ENCODE results near the gene PRKCE. TPM values are rescaled to one million over a fixed set of nuclear protein-coding genes. Genes with fewer than 3 reads are reported as not detected.

Gene PRKCE
- total and polyA plus RNA-seq, 2 experiments from 2014 or later, result 0.94 to 1.2 TPM

DNA sequence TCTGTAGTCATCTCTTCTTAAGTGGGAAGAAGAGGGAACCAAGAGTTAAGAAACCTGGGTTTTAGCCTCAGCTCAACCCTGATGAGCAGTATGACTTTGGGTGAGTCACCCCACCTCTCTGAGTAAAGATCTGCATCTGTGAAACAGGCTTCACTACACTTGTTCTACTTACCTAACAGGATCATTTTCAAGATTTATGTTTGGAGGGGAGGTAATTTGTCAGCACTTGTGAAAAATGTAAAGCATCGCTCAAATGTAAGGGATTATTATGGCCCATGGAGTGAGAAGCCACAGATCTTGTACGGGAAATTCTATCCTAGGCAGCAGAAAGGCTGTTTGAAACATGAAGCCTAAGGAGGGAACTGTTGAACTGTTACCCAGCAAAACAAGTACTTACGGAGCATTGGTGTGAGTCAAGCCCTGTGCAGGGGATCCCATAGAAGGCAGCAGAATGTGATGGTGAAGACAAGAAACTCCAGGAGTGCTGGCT, 160.6 kb downstream of the PRKCE start:
- H3K27ac Mint-ChIP-seq, result no peak overlapping the region
- H2AFZ ChIP-seq, result no peak overlapping the region
- H3K4me3 ChIP-seq, result no peak overlapping the region
- no peaks in the 10 kb centered on the region for H3K4me1 ChIP-seq (ENCODE audit: insufficient read depth)
- H3K4me3 Mint-ChIP-seq, result no peak overlapping the region
- H3K27me3 ChIP-seq (ENCODE audit: insufficient read depth), result no peaks in the 10 kb centered on the region
- H3K79me2 ChIP-seq (replicated peaks; ENCODE audit: insufficient read depth), result no peaks in the 10 kb centered on the region
- ATAC-seq (0 out of 3 replicates have a peak, but pooled peaks have one; percentile 23), DNase-seq (ENCODE audit: low spot score) (no peak)
- H3K9me2 ChIP-seq (ENCODE audit: insufficient read depth), result 0 out of 2 replicates have a peak, but pooled peaks cover 3% of the 10 kb centered on the region
- H3K27me3 Mint-ChIP-seq (ENCODE audit: insufficient read depth, low read depth, poor library complexity), result peaks cover 4% of the 10 kb centered on the region
- TF ChIP-seq, protein P1, sequence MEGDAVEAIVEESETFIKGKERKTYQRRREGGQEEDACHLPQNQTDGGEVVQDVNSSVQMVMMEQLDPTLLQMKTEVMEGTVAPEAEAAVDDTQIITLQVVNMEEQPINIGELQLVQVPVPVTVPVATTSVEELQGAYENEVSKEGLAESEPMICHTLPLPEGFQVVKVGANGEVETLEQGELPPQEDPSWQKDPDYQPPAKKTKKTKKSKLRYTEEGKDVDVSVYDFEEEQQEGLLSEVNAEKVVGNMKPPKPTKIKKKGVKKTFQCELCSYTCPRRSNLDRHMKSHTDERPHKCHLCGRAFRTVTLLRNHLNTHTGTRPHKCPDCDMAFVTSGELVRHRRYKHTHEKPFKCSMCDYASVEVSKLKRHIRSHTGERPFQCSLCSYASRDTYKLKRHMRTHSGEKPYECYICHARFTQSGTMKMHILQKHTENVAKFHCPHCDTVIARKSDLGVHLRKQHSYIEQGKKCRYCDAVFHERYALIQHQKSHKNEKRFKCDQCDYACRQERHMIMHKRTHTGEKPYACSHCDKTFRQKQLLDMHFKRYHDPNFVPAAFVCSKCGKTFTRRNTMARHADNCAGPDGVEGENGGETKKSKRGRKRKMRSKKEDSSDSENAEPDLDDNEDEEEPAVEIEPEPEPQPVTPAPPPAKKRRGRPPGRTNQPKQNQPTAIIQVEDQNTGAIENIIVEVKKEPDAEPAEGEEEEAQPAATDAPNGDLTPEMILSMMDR (conservative IDR thresholded peaks at IDR 0.05; ENCODE audit: low read depth in 2 of 2), result no peak
- TF ChIP-seq JUNB (IDR thresholded peaks at IDR 0.05; ENCODE audit: unreplicated experiment) (no peak), ZNF331 (CRISPR knock-in tag; IDR thresholded peaks at IDR 0.05; ENCODE audit: low read depth) (no peak), STAT1 (IDR thresholded peaks at IDR 0.05; ENCODE audit: unreplicated experiment) (no peak), ZNF114 (CRISPR knock-in tag; IDR thresholded peaks at IDR 0.05) (no peak), ETS1 (IDR thresholded peaks at IDR 0.05) (no peak), EZH2 (IDR thresholded peaks at IDR 0.05; ENCODE audit: low read depth, unreplicated experiment) (no peak)
- TF ChIP-seq, protein P2, sequence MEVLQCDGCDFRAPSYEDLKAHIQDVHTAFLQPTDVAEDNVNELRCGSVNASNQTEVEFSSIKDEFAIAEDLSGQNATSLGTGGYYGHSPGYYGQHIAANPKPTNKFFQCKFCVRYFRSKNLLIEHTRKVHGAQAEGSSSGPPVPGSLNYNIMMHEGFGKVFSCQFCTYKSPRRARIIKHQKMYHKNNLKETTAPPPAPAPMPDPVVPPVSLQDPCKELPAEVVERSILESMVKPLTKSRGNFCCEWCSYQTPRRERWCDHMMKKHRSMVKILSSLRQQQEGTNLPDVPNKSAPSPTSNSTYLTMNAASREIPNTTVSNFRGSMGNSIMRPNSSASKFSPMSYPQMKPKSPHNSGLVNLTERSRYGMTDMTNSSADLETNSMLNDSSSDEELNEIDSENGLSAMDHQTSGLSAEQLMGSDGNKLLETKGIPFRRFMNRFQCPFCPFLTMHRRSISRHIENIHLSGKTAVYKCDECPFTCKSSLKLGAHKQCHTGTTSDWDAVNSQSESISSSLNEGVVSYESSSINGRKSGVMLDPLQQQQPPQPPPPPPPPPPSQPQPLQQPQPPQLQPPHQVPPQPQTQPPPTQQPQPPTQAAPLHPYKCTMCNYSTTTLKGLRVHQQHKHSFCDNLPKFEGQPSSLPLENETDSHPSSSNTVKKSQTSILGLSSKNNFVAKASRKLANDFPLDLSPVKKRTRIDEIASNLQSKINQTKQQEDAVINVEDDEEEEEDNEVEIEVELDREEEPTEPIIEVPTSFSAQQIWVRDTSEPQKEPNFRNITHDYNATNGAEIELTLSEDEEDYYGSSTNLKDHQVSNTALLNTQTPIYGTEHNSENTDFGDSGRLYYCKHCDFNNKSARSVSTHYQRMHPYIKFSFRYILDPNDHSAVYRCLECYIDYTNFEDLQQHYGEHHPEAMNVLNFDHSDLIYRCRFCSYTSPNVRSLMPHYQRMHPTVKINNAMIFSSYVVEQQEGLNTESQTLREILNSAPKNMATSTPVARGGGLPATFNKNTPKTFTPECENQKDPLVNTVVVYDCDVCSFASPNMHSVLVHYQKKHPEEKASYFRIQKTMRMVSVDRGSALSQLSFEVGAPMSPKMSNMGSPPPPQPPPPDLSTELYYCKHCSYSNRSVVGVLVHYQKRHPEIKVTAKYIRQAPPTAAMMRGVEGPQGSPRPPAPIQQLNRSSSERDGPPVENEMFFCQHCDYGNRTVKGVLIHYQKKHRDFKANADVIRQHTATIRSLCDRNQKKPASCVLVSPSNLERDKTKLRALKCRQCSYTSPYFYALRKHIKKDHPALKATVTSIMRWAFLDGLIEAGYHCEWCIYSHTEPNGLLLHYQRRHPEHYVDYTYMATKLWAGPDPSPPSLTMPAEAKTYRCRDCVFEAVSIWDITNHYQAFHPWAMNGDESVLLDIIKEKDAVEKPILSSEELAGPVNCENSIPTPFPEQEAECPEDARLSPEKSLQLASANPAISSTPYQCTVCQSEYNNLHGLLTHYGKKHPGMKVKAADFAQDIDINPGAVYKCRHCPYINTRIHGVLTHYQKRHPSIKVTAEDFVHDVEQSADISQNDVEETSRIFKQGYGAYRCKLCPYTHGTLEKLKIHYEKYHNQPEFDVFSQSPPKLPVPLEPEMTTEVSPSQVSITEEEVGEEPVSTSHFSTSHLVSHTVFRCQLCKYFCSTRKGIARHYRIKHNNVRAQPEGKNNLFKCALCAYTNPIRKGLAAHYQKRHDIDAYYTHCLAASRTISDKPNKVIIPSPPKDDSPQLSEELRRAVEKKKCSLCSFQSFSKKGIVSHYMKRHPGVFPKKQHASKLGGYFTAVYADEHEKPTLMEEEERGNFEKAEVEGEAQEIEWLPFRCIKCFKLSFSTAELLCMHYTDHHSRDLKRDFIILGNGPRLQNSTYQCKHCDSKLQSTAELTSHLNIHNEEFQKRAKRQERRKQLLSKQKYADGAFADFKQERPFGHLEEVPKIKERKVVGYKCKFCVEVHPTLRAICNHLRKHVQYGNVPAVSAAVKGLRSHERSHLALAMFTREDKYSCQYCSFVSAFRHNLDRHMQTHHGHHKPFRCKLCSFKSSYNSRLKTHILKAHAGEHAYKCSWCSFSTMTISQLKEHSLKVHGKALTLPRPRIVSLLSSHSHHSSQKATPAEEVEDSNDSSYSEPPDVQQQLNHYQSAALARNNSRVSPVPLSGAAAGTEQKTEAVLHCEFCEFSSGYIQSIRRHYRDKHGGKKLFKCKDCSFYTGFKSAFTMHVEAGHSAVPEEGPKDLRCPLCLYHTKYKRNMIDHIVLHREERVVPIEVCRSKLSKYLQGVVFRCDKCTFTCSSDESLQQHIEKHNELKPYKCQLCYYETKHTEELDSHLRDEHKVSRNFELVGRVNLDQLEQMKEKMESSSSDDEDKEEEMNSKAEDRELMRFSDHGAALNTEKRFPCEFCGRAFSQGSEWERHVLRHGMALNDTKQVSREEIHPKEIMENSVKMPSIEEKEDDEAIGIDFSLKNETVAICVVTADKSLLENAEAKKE (CRISPR knock-in tag; IDR thresholded peaks at IDR 0.05), result no peak
- TF ChIP-seq, protein P3, sequence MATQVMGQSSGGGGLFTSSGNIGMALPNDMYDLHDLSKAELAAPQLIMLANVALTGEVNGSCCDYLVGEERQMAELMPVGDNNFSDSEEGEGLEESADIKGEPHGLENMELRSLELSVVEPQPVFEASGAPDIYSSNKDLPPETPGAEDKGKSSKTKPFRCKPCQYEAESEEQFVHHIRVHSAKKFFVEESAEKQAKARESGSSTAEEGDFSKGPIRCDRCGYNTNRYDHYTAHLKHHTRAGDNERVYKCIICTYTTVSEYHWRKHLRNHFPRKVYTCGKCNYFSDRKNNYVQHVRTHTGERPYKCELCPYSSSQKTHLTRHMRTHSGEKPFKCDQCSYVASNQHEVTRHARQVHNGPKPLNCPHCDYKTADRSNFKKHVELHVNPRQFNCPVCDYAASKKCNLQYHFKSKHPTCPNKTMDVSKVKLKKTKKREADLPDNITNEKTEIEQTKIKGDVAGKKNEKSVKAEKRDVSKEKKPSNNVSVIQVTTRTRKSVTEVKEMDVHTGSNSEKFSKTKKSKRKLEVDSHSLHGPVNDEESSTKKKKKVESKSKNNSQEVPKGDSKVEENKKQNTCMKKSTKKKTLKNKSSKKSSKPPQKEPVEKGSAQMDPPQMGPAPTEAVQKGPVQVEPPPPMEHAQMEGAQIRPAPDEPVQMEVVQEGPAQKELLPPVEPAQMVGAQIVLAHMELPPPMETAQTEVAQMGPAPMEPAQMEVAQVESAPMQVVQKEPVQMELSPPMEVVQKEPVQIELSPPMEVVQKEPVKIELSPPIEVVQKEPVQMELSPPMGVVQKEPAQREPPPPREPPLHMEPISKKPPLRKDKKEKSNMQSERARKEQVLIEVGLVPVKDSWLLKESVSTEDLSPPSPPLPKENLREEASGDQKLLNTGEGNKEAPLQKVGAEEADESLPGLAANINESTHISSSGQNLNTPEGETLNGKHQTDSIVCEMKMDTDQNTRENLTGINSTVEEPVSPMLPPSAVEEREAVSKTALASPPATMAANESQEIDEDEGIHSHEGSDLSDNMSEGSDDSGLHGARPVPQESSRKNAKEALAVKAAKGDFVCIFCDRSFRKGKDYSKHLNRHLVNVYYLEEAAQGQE (IDR thresholded peaks at IDR 0.05; ENCODE audit: unreplicated experiment), result no peak
- H3K9me3 Mint-ChIP-seq, result no peaks in the 10 kb centered on the region
- H3K4me2 ChIP-seq, result no peak overlapping the region
- H3F3A ChIP-seq (replicated peaks; ENCODE audit: low read depth), result no peaks in the 10 kb centered on the region
- H3K4me1 Mint-ChIP-seq, result peaks cover 25% of the 10 kb centered on the region
- no peaks in the 10 kb centered on the region for H4K20me1 ChIP-seq (replicated peaks; ENCODE audit: insufficient read depth)
- H3K27ac ChIP-seq (ENCODE audit: low read depth), result no peak overlapping the region
- H3K36me3 Mint-ChIP-seq (ENCODE audit: low read depth), result no peaks in the 10 kb centered on the region
- H3K36me3 ChIP-seq (ENCODE audit: insufficient read depth), result no peaks in the 10 kb centered on the region
